MM.1S (cell line): Measurements from ENCODE around the gene RBKS.

Experiments used
- EZH2 ChIP-seq: fragments of 300-600 bp; sonication (generic); optimal IDR thresholded peaks from 2 replicates; pipeline ENCODE3; 2017; ENCODE audit warnings: low read depth, mild to moderate bottlenecking, antibody characterized with exemption, low read length, mixed read lengths
- TF ChIP-seq, protein P1 (sequence below): fragments of 300-600 bp; sonication (generic); IDR thresholded peaks from 2 replicates; pipeline ENCODE4 v1.5.1; 2016; ENCODE audit warnings: antibody characterized with exemption, low read length, mixed read lengths

DNA sequence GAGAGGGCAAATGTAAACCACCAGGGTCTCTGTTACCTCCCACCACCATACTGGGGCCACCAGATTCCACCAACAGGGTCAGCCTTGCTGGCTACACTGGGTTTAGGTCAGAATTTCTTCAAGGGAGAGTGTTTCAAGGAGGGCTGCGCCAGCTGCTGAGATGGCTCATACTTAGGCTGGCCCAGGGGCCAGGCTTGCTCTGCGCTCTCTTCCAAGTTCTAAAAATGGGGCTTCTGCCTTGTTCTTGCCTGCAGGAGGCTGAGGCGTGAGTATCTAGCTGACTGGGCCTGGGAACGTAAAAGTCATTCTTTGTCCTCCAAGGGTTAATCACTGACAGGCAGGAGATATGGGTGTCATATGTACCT lies 90.6 kb downstream of the RBKS start:
- TF ChIP-seq, protein P1, sequence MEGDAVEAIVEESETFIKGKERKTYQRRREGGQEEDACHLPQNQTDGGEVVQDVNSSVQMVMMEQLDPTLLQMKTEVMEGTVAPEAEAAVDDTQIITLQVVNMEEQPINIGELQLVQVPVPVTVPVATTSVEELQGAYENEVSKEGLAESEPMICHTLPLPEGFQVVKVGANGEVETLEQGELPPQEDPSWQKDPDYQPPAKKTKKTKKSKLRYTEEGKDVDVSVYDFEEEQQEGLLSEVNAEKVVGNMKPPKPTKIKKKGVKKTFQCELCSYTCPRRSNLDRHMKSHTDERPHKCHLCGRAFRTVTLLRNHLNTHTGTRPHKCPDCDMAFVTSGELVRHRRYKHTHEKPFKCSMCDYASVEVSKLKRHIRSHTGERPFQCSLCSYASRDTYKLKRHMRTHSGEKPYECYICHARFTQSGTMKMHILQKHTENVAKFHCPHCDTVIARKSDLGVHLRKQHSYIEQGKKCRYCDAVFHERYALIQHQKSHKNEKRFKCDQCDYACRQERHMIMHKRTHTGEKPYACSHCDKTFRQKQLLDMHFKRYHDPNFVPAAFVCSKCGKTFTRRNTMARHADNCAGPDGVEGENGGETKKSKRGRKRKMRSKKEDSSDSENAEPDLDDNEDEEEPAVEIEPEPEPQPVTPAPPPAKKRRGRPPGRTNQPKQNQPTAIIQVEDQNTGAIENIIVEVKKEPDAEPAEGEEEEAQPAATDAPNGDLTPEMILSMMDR, result no peak
- TF ChIP-seq EZH2, result no peak
